MM.1S (cell line): ENCODE measurements around the gene VPS45.

Experiments
- DNase-seq: peaks from one replicate; pipeline ENCODE4 v3.0.0-alpha.2; 2015
- H2AFZ ChIP-seq: fragments of 300-600 bp; sonication (generic); 2 replicates; pipeline ENCODE4 v1.6.0; 2016; ENCODE audit warnings: antibody characterized with exemption, low read length
- H3F3A ChIP-seq: fragments of 300-600 bp; sonication (generic); 2 replicates; pipeline ENCODE4 v1.6.1; 2016; ENCODE audit warnings: mild to moderate bottlenecking, antibody characterized with exemption, low read length, moderate library complexity, mixed read lengths; ENCODE audit not compliant: insufficient read depth
- H3K27ac ChIP-seq: fragments of 300-600 bp; sonication (generic); 2 replicates; pipeline ENCODE4 v1.5.1; 2016; ENCODE audit warnings: mild to moderate bottlenecking, low read length
- H3K27me3 ChIP-seq: fragments of 300-600 bp; sonication (generic); replicated peaks from 2 replicates; pipeline ENCODE4 v1.6.0; 2016; ENCODE audit warnings: low read length; ENCODE audit not compliant: insufficient read depth
- H3K36me3 ChIP-seq: fragments of 300-600 bp; sonication (generic); replicated peaks from 2 replicates; pipeline ENCODE4 v1.6.1; 2016; ENCODE audit warnings: mild to moderate bottlenecking, low read length, mixed read lengths; ENCODE audit not compliant: insufficient read depth
- H3K4me1 ChIP-seq: fragments of 300-600 bp; sonication (generic); 2 replicates; pipeline ENCODE4 v1.6.1; 2016; ENCODE audit warnings: low read length, mixed read lengths
- H3K4me2 ChIP-seq: fragments of 300-600 bp; sonication (generic); 2 replicates; pipeline ENCODE4 v1.6.0; 2016; ENCODE audit warnings: low read depth, low read length
- H3K4me3 ChIP-seq: fragments of 300-600 bp; sonication (generic); 2 replicates; pipeline ENCODE4 v1.5.1; 2016; ENCODE audit warnings: low read length, mixed read lengths
- H3K79me2 ChIP-seq: fragments of 300-600 bp; sonication (generic); 2 replicates; pipeline ENCODE4 v1.6.1; 2016; ENCODE audit warnings: mixed run types, low read length, mixed read lengths
- H3K9ac ChIP-seq: fragments of 300-600 bp; sonication (generic); 2 replicates; pipeline ENCODE4 v1.6.1; 2016; ENCODE audit warnings: low read length, mixed read lengths
- H3K9me2 ChIP-seq: fragments of 300-600 bp; sonication (generic); replicated peaks from 2 replicates; pipeline ENCODE4 v1.6.1; 2016; ENCODE audit warnings: mild to moderate bottlenecking, low read length, mixed read lengths; ENCODE audit not compliant: insufficient read depth
- H3K9me3 ChIP-seq: fragments of 300-600 bp; sonication (generic); replicated peaks from 2 replicates; pipeline ENCODE4 v1.6.1; 2016; ENCODE audit warnings: mild to moderate bottlenecking, low read length, mixed read lengths; ENCODE audit not compliant: insufficient read depth
- H4K20me1 ChIP-seq: fragments of 300-600 bp; sonication (generic); 2 replicates; pipeline ENCODE4 v1.6.1; 2016; ENCODE audit warnings: mild to moderate bottlenecking, low read length, moderate library complexity, mixed read lengths; ENCODE audit not compliant: insufficient read depth
- EZH2 ChIP-seq: fragments of 300-600 bp; sonication (generic); optimal IDR thresholded peaks from 2 replicates; pipeline ENCODE3; 2017; ENCODE audit warnings: low read depth, mild to moderate bottlenecking, antibody characterized with exemption, low read length, mixed read lengths
- EZH2phosphoT487 ChIP-seq: fragments of 300-600 bp; sonication (generic); IDR thresholded peaks from 2 replicates; pipeline ENCODE4 v1.6.1; 2018; ENCODE audit warnings: antibody characterized with exemption, low read length
- TF ChIP-seq, protein P1 (sequence below): fragments of 300-600 bp; sonication (generic); IDR thresholded peaks from 2 replicates; pipeline ENCODE4 v1.5.1; 2016; ENCODE audit warnings: antibody characterized with exemption, low read length, mixed read lengths

Gene VPS45, protein sequence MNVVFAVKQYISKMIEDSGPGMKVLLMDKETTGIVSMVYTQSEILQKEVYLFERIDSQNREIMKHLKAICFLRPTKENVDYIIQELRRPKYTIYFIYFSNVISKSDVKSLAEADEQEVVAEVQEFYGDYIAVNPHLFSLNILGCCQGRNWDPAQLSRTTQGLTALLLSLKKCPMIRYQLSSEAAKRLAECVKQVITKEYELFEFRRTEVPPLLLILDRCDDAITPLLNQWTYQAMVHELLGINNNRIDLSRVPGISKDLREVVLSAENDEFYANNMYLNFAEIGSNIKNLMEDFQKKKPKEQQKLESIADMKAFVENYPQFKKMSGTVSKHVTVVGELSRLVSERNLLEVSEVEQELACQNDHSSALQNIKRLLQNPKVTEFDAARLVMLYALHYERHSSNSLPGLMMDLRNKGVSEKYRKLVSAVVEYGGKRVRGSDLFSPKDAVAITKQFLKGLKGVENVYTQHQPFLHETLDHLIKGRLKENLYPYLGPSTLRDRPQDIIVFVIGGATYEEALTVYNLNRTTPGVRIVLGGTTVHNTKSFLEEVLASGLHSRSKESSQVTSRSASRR

DNA sequence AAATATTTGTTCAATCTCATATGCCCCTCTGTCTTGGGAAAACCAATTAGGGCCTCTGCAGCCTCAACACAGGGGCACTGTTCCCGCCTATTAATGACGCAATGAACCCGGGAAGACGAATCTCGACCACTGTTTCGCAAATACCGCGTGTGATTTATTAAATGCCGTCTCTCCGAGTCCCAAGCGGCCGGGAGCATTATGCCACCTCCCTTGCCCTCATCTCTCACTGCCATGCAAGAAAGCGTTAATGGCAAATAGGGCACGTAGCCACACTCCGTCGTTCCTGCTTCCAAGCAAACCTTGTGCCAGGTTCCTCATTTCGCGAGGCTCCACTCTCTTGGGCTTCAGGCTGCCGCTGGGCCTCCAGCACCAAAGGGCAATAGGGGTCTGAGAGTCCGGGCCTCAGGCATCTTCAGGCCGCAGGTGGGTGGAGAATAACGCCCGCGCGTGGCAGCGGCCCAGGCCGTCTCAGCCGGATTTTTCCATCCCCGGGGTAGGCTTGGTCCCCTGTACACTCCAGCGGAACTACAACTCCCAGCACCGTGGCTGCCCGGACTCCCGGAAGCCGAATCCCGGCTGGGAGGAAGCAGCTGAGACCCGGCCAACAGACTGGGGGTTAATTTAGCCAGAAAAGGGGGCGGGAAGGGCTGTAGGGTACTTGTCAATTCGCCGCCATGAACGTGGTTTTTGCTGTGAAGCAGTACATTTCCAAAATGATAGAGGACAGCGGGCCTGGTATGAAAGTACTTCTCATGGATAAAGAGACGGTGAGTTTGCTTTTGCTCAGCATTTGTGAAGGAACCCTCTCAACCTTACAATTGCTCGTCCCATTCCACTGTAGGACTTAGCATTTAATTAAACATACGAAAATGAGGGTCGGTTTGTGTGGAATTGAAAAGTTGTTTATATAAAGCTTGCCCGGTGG lies at the start of gene VPS45:
VPS45 (plus strand) TSS at position 593 of the 925 bp plus-strand sequence; CDS start at position 675, 82 bp downstream.
- TF ChIP-seq EZH2phosphoT487, result no peak
- TF ChIP-seq, protein P1, sequence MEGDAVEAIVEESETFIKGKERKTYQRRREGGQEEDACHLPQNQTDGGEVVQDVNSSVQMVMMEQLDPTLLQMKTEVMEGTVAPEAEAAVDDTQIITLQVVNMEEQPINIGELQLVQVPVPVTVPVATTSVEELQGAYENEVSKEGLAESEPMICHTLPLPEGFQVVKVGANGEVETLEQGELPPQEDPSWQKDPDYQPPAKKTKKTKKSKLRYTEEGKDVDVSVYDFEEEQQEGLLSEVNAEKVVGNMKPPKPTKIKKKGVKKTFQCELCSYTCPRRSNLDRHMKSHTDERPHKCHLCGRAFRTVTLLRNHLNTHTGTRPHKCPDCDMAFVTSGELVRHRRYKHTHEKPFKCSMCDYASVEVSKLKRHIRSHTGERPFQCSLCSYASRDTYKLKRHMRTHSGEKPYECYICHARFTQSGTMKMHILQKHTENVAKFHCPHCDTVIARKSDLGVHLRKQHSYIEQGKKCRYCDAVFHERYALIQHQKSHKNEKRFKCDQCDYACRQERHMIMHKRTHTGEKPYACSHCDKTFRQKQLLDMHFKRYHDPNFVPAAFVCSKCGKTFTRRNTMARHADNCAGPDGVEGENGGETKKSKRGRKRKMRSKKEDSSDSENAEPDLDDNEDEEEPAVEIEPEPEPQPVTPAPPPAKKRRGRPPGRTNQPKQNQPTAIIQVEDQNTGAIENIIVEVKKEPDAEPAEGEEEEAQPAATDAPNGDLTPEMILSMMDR, result peak; percentile 73
- H3K36me3 ChIP-seq, result no peaks in the 10 kb centered on the region
- peak within 1 kb of the TSS; percentile 84 for H3K9ac ChIP-seq
- H2AFZ ChIP-seq, result peak within 1 kb of the TSS; percentile 96
- H3K4me1 ChIP-seq, result peaks cover 18% of the 10 kb centered on the region
- H3F3A ChIP-seq, result peaks cover 13% of the 10 kb centered on the region
- no peaks in the 10 kb centered on the region for H3K9me3 ChIP-seq
- peak within 1 kb of the TSS; percentile 93 for H3K4me2 ChIP-seq
- H3K9me2 ChIP-seq, result no peaks in the 10 kb centered on the region
- no peaks in the 10 kb centered on the region for H3K27me3 ChIP-seq
- peak within 1 kb of the TSS; percentile 84 for H3K4me3 ChIP-seq
- peak within 1 kb of the TSS; percentile 87 for H3K27ac ChIP-seq
- H3K79me2 ChIP-seq, result peaks cover 16% of the 10 kb centered on the region
- no peaks in the 10 kb centered on the region for H4K20me1 ChIP-seq
- peak; percentile 96 for DNase-seq

DNA sequence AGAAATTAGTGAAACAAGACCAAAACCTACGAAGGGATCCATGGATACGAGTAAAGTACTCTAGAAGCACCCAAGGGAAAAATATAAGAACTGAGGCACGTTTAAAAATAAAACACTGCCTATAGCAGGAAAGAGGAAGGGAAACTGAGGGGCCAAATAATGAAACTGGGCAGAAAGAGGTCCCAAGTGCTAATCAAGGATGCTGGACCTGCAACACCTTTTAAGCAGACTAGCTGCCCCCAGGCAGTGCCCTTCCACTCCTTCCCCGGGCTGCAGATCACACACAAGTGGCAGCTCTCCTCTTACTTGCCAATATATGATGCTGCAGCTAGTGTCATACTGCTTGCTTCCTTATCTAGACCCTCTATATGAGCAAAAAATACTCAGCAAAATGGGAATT lies 49.4 kb upstream of the VPS45 start:
- no peak for DNase-seq
- no peak overlapping the region for H3K27ac ChIP-seq
- no peak overlapping the region for H2AFZ ChIP-seq

GRCh38 chr1:150020711-150021110 lies 46.9 kb upstream of the VPS45 start:
- Histone ChIP-seq H3K4me3 (no peak overlapping the region), H3K27ac (no peak overlapping the region), H3K9me3 (no peaks in the 10 kb centered on the region), H3K4me2 (no peak overlapping the region), H3K27me3 (no peaks in the 10 kb centered on the region), H2AFZ (no peak overlapping the region), H3K36me3 (no peaks in the 10 kb centered on the region), H3K4me1 (peaks cover 12% of the 10 kb centered on the region; the same call in 1 of the 2 replicates), H3K9me2 (no peaks in the 10 kb centered on the region), H3K79me2 (no peaks in the 10 kb centered on the region), H3K9ac (no peak overlapping the region), H3F3A (no peaks in the 10 kb centered on the region), H4K20me1 (no peaks in the 10 kb centered on the region)
- TF ChIP-seq, protein P1, result no peak
- TF ChIP-seq EZH2phosphoT487 (no peak), EZH2 (no peak)
- no peak for DNase-seq

More for the DNA sequence above, 49.4 kb upstream of the VPS45 start:
- TF ChIP-seq, protein P1, result no peak
- TF ChIP-seq EZH2phosphoT487, result no peak
- no peak for TF ChIP-seq EZH2
- H3K79me2 ChIP-seq, result no peaks in the 10 kb centered on the region
- no peaks in the 10 kb centered on the region for H3K36me3 ChIP-seq
- H3K4me1 ChIP-seq, result peaks cover 12% of the 10 kb centered on the region; the same call in 1 of the 2 replicates
- no peaks in the 10 kb centered on the region for H4K20me1 ChIP-seq
- no peaks in the 10 kb centered on the region for H3F3A ChIP-seq
- no peaks in the 10 kb centered on the region for H3K9me3 ChIP-seq
- no peak overlapping the region for H3K4me2 ChIP-seq
- no peak overlapping the region for H3K4me3 ChIP-seq
- H3K27me3 ChIP-seq, result no peaks in the 10 kb centered on the region
- no peaks in the 10 kb centered on the region for H3K9me2 ChIP-seq
- no peak overlapping the region for H3K9ac ChIP-seq
